NOMO-1 treated with DMSO at 0.1 percent for 48 hours (cell line): ENCODE data around the gene SENP1.
A peak's percentile ranks its signal among the peaks of the same experiment; 100 is the strongest.

ENCODE experiments used
- DNase-seq: peaks from one replicate; lab custom pipeline; 2025; ENCODE audit not compliant: unreplicated experiment; lab: John Stamatoyannopoulos, UW

The SENP1 gene

DNA sequence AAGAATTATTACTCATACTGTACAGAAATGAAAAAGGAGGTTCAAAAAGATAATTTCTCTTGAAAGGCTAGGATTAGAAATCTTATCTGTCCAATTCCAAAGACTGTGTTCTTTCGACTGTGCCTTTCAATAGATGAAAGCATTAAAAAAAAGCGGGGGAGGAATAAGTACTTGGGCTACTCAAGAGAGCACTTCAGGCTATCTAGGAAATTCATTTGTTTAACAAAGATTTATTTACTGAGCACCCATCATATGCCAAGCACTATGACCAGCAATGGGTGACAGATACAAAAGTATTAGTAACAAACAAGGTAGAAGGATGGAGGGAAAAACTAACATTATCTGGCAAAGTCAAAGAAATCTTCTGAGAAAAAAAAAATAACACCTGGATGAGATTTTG lies 37.4 kb downstream of the SENP1 start:
- DNase-seq: no peak

DNA sequence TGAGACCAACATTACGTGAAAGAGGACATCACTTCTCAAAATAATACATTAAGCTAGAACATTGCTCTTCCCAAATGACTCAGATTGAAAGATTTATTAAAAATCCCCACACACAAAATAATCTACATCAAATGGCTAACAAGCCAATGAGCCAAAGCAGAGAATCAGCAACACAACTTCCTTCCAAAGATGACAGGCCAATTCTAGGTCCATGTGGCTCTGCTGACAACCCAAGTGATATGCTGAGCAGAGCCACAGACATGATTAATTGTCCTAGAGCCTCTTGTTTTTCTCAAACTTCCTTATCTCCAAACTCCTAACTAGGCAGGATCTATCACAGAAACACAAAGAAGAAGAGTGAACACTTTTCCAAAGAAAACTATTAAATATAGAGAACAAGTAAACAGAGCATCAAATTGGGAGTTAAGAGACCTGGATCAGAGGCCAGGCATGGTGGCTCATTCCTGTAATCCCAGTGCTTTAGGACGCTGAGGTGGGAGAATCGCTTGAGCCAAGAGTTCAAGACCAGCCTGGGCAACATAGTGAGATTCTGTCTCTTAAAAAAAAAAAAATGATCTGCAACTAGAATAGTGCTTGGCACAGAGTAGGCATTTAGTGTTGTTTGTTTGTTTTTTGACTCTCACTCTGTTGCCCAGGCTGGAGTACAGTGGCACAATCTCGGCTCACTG lies 38.5 kb downstream of the SENP1 start:
- DNase-seq: no peak

DNA sequence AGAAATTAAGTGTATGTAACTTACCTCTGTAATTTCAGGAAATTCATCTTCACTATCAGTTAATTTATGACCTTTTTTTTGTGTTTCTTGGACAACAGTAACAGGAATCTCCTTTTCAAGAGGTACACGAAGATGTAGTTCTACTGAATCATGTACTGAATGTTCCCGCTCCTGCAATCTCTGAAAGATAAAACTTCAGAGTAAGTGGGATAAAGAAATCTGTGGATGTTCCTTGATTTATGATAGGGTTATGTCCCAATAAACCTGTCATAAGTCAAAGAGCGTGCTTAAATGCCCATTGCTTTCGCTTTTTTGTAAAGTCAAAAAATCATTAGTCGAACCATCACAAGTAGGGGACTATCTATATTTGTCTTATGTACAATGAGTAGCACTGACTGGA lies 40.8 kb downstream of the SENP1 start:
- DNase-seq: no peak

DNA sequence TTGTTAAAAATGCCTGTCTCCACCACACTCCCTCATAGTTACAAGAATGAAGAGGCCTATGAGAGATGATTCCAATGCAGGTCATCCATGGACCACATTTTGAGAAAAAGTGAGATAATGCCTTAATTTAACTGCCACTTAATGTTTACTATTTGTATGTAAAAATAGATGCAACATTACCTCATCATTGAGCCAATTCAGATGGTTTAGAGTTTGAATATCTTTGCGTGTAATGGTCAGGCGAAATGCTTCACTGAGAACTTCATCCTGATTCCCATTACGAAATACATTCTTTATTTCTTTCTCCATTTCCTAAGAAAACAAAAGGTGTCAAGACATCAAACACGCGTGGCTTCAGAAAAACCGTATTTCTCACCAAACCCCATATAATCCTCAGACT lies 42.3 kb downstream of the SENP1 start:
- no peak for DNase-seq

DNA sequence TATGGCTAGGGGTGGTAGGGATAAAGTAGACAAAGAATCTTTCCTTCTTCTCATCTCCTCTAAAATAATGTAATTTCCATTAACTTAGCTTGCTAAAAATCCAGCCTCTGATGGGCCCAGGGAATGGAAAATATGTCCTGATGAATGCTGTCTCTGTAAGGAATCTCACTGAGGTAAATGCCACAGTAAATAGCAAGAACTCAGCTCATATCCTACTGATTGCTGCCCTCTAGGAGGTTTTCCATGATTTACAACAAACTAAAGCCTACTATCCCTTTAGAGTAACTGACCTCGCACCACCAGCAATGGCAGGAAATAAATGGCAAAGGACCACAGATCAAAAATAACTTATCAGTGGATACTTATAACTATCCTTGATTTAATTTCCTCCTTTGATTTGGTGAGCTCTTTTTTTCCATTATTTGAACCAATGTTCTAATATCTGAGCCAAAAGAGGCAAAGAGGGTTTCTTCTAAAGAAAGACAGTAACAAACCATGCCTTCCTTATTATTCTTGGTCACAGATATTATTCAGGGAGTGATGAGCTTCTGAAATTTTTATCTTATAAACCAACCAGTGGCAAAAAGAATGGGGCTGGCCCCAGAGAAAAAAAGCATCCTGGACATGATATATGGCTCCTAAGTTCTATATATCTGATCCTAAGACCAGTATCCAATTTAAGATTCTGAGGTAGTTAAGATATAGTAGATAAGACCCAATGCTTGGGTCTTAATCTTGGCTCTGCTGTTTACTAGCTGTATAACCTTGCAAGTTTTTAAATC lies 43.8 kb downstream of the SENP1 start:
- DNase-seq: no peak

DNA sequence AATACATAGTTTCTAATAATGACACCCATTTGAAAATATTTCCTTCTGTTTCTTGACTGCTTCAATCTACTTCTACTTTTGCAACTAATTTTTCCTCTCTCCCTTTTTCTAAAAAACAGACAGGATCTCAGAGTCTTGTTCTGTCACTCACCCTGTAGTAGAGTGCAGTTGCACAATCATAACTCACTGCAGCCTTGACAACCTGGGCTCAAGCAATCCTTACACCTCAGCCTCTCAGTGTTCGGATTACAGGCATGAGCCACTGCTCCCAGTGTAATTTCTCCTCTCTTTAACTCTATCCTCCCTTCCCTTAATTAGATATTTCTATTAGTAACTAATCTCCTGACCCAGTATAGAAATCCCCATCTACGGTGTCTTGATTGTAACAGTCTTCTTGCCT lies 45.4 kb downstream of the SENP1 start:
- DNase-seq: no peak

DNA sequence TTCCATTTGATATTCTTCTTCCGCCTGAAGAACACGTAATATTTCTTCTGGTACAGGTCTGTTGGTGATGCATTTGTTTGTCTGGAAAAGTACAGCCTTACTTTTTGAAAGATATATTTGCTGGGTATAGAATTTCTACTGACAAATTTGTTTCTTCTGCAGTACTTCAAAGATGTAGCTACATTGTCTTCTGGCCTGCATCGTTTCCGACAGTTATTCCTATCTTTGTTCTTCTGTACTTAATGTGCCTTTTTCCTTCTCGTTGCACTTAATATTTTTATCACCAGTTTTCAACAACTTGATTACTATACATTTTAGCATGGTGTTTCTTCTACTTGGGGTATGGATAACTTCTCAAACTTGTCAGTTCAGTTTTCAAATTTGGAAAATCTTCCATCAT lies 47.1 kb downstream of the SENP1 start:
- no peak for DNase-seq

DNA sequence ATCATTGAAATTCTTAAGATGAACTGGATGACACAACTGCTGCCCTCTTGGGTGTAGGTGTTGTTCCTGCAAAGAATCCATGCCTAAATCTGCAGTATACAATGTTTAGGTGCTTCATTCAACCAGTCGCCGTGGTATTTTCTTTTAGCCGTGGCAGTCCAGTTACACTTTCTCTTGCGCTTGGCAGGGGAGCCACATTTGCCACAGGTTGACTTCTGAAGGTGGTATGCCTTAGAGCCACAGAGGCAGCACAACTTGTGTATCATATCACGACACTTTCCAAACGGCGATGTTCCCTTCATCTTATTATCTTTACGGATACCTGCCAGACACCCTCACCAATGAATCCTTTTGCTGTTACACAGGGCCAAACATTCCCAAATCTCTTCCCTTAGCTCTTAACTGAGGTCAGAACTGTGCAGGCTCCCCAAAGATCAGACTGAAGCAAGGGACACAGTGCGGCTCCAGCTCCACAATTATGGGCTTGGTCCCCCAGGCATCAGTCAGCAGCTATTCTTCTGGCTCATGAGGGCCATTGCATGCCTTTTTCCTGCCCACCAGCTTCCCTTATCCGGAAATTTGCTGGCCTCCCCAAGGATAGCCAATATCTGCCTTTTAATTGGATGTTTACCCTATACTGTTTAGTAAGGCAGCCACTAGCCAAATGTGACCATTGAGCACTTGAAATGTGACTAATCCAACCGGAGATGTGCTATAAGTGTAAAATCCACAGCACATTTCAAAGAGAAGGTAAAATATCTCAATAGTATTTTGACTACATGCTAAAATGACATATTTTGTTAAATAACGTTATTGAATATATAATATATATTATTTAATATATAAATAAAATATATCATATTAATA lies 50.7 kb downstream of the SENP1 start:
- DNase-seq: no peak

DNA sequence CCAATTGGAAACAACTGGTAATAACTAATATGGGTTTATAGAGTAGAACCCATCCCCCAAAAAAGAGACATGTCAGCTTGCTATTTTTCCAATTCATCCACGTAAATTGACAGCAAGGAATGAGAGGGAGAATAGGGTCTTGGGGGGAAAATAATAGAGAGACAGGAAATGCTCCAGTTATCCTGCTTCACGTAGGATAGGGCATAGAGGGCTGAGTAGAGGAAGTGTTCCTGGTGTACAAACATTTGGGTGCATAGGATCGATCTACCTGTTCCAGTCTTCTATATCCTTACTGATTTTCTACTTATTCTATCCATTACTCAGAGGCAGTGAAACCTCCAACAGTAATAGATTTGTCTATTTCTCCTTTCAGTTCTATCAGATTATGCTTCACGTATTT lies 52.0 kb downstream of the SENP1 start:
- no peak for DNase-seq

DNA sequence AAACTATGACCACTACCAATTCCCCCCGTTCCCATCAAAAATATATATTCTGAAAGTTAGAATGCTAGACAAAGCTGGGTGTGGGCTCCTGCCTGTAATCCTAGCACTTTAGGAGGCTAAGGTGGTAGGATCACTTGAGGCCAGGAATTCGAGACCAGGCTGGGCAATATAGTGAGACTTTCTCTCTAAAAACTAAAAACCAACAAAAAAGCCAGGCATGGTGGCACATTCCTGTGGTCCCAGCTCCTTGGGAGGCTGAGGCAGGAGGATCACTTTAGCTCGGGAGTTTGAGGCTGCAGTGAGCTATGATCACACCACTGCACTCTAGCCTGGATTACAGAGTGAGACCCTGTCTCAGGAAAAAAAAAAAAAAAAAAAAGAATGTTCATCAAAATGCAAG lies 52.8 kb downstream of the SENP1 start:
- no peak for DNase-seq

DNA sequence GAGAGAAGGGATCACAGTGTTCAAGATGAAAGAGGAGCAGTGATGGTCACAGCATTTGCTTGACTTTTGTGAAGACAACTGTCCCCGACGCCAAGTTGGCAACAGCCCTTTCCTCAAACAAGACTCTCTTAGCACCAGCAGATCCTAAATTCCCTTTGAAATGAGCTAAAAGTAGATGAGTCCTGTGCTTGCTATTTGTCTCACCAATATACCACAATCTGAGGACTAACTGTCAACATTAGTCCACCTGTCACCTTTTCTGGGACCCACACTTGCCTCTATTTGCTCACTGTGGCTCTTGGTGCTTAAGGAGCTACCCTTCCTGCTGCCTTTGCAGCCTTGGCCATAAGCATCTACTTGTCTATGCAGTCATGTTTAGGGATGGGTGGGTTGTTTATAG lies 54.2 kb downstream of the SENP1 start:
- no peak for DNase-seq

DNA sequence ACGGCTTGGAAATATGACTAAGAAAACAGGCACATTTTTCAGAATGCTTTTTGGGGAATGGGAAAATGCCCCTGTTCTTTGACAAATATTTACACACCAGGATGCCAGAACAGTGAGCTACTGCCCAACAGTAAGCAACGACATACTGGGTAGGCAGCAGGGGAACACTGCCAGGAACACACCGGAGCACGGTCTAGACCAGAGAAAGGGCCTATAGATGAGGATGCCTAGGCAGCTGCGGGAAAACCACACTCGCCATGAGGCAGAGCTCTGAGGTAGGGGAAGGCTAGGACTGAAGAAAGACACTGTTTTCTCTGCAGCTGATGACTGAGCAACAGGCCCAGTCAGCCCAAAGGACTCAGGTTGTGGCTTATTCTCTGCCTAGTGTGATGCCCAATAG lies 55.7 kb downstream of the SENP1 start:
- no peak for DNase-seq

DNA sequence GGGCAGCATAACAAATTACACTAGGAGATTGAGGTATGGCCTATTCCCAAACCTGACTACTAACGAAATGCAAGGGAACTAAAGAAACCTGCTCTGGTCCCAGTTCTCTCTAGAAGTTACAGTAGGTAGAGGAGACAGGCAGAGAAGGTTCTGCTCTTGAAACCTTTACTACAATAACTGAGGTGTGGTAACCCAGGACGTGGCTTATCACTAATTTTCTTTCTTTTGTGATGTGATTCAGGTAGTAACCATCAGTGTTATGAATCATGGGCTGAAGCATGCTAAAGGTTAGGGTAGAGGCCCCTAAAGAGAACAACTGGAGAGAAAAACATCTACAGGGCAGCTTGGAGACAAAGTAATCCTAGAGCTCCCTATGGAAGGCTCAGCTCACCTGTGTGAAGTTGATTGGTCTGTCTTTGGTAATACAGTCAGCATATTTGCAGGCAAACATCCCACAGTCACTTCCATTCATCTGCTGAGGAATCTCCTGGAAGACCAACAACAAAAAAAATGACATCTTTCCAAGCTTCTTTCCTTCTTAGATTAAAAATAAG lies 59.8 kb downstream of the SENP1 start:
- no peak for DNase-seq

DNA sequence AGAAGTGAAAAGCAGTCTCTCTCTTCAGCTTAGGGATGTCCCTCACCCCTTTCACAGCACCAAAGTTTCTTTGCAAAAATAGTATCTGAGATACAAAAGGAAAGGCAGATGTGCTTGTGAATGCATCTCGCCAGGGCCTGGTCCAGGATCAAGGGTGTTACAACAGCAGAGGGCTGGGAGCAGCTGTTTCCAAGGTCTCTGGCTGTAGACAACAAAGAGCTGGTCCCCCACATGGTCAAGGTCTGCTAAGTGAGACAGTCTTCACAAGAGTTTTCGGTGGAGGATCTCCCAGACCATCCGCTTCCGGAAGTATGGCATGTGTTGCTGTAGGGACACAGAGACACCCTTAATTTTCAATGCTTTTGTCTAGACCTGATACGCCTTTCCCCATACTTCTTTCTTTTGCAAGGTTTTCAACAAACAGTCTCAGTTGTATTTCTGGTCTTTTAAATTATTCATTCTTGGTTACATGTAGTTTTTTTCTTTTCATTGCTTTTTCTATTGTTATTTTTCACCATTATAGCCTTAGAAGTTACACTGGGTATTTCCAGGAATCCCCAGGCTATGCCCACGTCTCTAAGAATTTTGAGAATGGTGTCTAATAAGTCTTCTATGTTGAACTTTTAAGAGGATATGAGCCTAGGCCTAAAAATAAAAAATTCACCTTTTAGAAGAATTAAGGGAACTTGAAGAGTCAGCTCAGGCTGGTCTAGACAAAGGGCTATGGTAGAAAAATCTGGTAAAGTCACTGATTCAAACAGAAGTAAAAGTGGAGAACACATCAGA lies 60.6 kb downstream of the SENP1 start:
- DNase-seq: no peak

DNA sequence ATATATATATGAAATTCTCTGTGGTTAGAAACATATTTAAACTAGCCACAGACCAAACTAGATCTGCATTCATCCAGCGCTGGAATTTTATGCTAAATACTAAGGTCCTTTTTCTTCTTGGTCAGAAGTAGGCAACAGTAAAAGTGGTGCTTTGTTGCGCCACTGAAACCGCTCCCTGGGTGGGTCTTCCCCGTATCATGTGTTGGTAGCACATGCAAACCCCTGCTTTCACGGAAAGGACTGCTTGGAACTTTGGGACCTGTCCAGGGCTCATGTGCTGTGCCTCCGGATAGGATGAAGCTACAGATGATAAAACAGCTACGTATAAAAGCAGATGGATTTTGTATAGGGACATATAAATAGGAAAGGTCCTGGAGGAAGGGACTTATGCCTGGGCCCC lies 61.5 kb downstream of the SENP1 start:
- DNase-seq: no peak

DNA sequence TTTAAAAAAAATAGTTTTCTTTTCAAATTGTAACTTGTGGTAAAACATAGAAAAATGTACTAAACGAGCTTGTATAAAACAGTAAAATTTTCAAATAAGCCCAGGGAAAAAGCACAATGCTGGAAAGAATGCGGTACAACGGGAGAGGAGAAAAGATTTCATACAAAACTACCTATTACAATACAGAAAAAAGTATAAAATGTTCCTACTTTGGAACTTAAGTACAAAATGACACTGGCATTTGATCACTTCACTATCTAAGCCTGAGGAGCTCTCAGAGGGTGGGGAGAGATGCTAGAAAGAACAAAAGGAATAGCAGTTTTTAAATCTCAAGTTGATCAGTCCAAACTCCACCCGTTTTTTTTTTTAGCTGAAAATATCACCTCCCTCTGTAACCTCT lies 62.1 kb downstream of the SENP1 start:
- no peak for DNase-seq

DNA sequence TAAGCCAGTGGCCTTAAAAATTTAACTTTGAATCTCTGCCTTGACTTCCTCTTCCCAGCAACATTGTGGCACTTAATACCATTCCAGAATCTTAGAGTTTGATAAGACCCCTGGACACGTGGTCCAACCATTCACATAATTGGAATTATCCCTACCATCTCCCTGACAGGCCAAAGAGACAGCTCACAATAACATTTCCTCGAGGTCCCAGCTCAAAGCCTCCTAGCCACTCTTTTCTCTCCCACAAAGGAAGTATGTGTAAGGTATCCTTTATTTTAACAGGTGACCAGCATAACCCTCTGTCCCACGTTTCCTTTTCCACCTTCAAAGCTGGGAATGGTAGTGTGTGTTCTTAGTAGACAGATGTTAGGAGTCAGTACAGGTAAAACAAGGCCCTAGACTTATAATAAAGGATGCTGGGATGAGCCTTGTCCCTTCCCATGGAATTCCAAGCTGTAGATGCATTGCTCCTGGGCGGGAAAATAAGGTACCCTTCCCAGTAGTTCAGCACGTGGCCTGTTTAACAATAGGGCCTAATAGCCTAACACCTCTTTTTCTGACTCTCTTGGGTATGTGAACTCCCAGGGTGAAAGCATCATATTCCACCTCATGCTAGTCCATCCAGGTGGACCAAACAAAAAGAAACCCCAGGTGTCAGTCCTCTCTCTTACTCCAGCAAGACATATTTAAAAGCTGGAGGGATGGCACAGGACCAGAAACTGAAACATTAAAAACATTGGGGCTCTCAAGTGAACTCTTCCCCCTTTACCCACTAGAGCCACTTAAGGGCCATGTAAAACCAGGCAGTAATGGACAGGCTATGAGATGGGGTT lies 64.1 kb downstream of the SENP1 start:
- no peak for DNase-seq

DNA sequence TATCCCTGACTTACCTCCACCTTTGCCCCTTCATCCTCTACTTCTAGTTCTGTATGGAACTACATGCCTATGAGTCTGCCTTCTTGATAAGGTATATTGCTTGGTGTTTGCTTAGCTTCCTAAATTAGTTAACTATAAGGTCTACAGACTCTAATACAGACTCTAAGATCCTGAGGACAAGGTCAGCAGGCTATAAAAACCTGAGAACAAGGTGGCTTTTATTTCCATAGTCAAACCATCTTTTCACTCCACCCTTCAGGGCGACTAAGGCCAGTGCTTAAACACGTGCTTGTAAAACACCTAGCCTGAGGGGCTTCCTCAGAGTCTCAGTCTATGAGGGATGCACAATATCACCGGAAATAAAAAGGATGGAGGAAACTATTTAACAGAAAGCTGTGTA lies 65.5 kb downstream of the SENP1 start:
- DNase-seq: no peak

DNA sequence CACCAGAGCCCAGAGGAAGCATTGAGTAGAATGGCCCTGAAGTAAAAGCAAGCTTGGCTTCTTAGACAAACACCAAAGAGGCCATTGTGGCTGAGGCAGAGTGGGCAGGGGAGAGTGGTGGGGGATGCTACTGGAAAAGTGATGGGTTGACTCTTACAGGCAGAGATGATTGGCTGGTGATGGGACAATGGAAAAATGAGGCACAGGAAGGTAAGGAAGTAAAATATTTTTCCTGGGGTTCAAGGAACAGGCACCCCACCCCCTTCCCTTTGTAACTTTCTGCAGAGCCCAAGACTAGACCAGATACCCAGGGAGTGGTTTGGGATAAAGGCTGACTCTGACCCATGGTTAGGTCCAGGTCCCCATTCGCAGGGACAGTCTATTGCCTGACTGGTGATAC lies 66.7 kb downstream of the SENP1 start:
- no peak for DNase-seq

DNA sequence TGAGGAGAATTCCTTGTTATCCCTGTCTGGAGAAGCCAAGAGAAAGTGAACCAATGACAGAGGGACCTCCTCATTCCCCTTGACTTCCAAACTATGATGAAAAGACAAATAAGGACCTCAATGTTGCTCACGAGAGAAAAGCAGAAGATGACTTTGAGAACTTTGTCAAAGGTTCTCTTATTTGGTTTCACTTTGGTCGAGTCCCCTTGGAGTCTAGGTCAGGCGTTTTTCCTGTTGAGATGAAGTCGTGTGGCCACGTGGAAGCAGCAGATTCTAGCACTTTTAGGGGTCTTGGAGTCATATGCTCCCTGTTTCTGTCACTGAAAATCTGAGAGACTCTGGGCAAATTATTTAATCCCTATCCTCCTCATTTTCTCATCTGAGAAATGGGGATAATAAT lies 67.8 kb downstream of the SENP1 start:
- peak; percentile 73 for DNase-seq
